Endothelial cell of umbilical vein (primary cell): ENCODE results near the gene CDC42SE1. TPM values are rescaled to one million over a fixed set of nuclear protein-coding genes. Genes with fewer than 3 reads are reported as not detected.

ENCODE experiments used
- BruUV-seq: library from RNA; stranded (reverse); fragments of 400-500 nt; replicated peaks from 2 replicates; lab custom pipeline; 2021; lab: Mats Ljungman, UMichigan
- CTCF ChIA-PET: fragments of 300-600, 350-600 bp; sonication (Branson Sonifier 250); formaldehyde crosslinking; loops from one replicate; lab custom pipeline; 2021; ENCODE audit warnings: antibody characterized with exemption, inconsistent platforms; lab: Charles Lee
- POLR2A ChIA-PET: fragments of 300-600, 350-600 bp; sonication (Branson Sonifier 250); formaldehyde crosslinking; loops from one replicate; lab custom pipeline; 2021; ENCODE audit warnings: antibody characterized with exemption, inconsistent platforms; lab: Charles Lee
- DNase-seq: peaks from one replicate; pipeline ENCODE4 v3.0.0-alpha.2; 2011; ENCODE audit warnings: low read depth, low spot score
- FAIRE-seq: peaks from 2 replicates; lab custom pipeline; 2011; peaks lifted over from hg19 to GRCh38; lab: Jason Lieb, UNC
- H2AFZ ChIP-seq: 2 replicates; pipeline ENCODE4 v1.6.0; 2012; ENCODE audit warnings: low read depth, low read length, control low read depth, inconsistent platforms
- H3K27ac ChIP-seq: 2 replicates; pipeline ENCODE4 v1.5.1; 2011; ENCODE audit warnings: low read depth, mild to moderate bottlenecking, control low read depth, low read length, moderate library complexity; ENCODE audit not compliant: insufficient read depth
- H3K27me3 ChIP-seq, 2 experiments: 2 replicates each; pipeline versions ENCODE4 v1.6.0 to v1.6.1; 2011; ENCODE audit warnings: low read length in 2 of 2, mixed read lengths in 1 of 2; ENCODE audit not compliant: control insufficient read depth in 2 of 2, insufficient read depth in 2 of 2
- H3K36me3 ChIP-seq, 2 experiments: 2 replicates in 1 of 2; 3 replicates in 1 of 2; pipeline ENCODE4 v1.5.1; 2011; ENCODE audit warnings: low read length in 2 of 2, mild to moderate bottlenecking in 1 of 2, moderate library complexity in 1 of 2; ENCODE audit not compliant: control insufficient read depth in 2 of 2, insufficient read depth in 2 of 2; ENCODE audit errors: extremely low read depth in 1 of 2
- H3K4me1 ChIP-seq: 3 replicates; pipeline ENCODE4 v1.5.1; 2011; ENCODE audit warnings: mild to moderate bottlenecking, low read length; ENCODE audit not compliant: control insufficient read depth, insufficient read depth; ENCODE audit errors: extremely low read depth
- H3K4me2 ChIP-seq: 2 replicates; pipeline ENCODE4 v1.6.1; 2011; ENCODE audit warnings: low read length, control low read depth, mixed read lengths; ENCODE audit not compliant: insufficient read depth
- H3K4me3 ChIP-seq, 3 experiments: fragments of 200-600 bp in 1 of 3; sonication (generic), shearing (Covaris generic) in 1 of 3; replicated peaks in 1 of 3; 2 replicates each; pipeline ENCODE4 v1.5.1; 2011 to 2016; ENCODE audit warnings: control low read depth in 3 of 3, low read length in 3 of 3, mild to moderate bottlenecking in 2 of 3, inconsistent platforms in 1 of 3, low read depth in 1 of 3, moderate library complexity in 1 of 3; ENCODE audit not compliant: insufficient read depth in 1 of 3
- H3K79me2 ChIP-seq: 2 replicates; pipeline ENCODE4 v1.6.0; 2012; ENCODE audit warnings: low read length, inconsistent platforms; ENCODE audit not compliant: control insufficient read depth, insufficient read depth
- H3K9ac ChIP-seq: replicated peaks from 2 replicates; pipeline ENCODE3; 2011; ENCODE audit warnings: low read length, control low read depth; ENCODE audit not compliant: insufficient read depth; ENCODE audit errors: extremely low read depth
- H3K9me1 ChIP-seq: replicated peaks from 3 replicates; pipeline ENCODE4 v1.6.0; 2011; ENCODE audit warnings: mild to moderate bottlenecking, low read length; ENCODE audit not compliant: control insufficient read depth, insufficient read depth; ENCODE audit errors: extremely low read depth
- H3K9me3 ChIP-seq: replicated peaks from 2 replicates; pipeline ENCODE4 v1.5.1; 2012; ENCODE audit warnings: low read length, inconsistent platforms; ENCODE audit not compliant: control insufficient read depth, insufficient read depth
- H4K20me1 ChIP-seq: replicated peaks from 2 replicates; pipeline ENCODE3; 2011; ENCODE audit warnings: mild to moderate bottlenecking, low read length; ENCODE audit not compliant: control insufficient read depth, insufficient read depth; ENCODE audit errors: extremely low read depth
- EZH2 ChIP-seq: IDR thresholded peaks from 2 replicates; pipeline ENCODE4 v1.6.1; 2012; ENCODE audit warnings: borderline replicate concordance, low read depth, mild to moderate bottlenecking, moderate library complexity, low read length, inconsistent platforms; ENCODE audit not compliant: severe bottlenecking
- FOS ChIP-seq: IDR thresholded peaks from 2 replicates; pipeline ENCODE4 v1.6.1; 2011; ENCODE audit warnings: mild to moderate bottlenecking, low read length, moderate library complexity, borderline replicate concordance; ENCODE audit not compliant: insufficient read depth
- GATA2 ChIP-seq: IDR thresholded peaks from 2 replicates; pipeline ENCODE4 v1.7.0; 2011; ENCODE audit warnings: low read depth, mild to moderate bottlenecking, moderate library complexity, mixed read lengths, low read length; ENCODE audit not compliant: insufficient read length, insufficient read depth
- JUN ChIP-seq: IDR thresholded peaks from 2 replicates; pipeline ENCODE4 v1.6.1; 2011; ENCODE audit warnings: borderline replicate concordance, low read depth; ENCODE audit not compliant: insufficient read length, insufficient read depth
- MYC ChIP-seq: IDR thresholded peaks from one replicate; pipeline ENCODE4 v1.6.1; 2011; ENCODE audit warnings: mild to moderate bottlenecking, low read depth, low read length
- POLR2A ChIP-seq: IDR thresholded peaks from 2 replicates; pipeline ENCODE4 v1.6.1; 2012; ENCODE audit warnings: low read depth, mild to moderate bottlenecking, control low read depth, low read length
- POLR2AphosphoS5 ChIP-seq: IDR thresholded peaks from 2 replicates; pipeline ENCODE4 v1.6.1; 2012; ENCODE audit warnings: low read depth, mild to moderate bottlenecking, control low read depth, low read length, moderate library complexity; ENCODE audit not compliant: insufficient read depth
- dilution Hi-C: fragments of 300-500 bp; cut with MboI; formaldehyde crosslinking; loops from one replicate; pipeline ENCODE4 v1.15.0; 2019; ENCODE audit warnings: low sequenced_read_pairs; ENCODE audit not compliant: extremely low pct_ligation_motif_present
- intact Hi-C: fragments of 100-400 bp; cut with micrococcal nuclease; formaldehyde crosslinking; loops from one replicate; pipeline ENCODE4 v1.10.0; 2022
- polyA plus RNA-seq, 4 experiments: library from polyadenylated mRNA; depleted of rRNA in 3 of 4; stranded (reverse) in 3 of 4; unstranded in 1 of 4; fragments of >200 nt; gene quantifications; 2 replicates each; pipeline versions ENCODE4 v1.2.1 to v1.2.3, GENCODE V29; 2011 to 2012; ENCODE audit warnings: missing spikeins in 1 of 4
- total RNA-seq: library from RNA; stranded (reverse); gene quantifications from 2 replicates; pipeline ENCODE4 v1.2.3, GENCODE V29; 2021
- TF ChIP-seq, protein P1 (sequence below): IDR thresholded peaks from 2 replicates; pipeline ENCODE4 v1.6.1; 2011; ENCODE audit not compliant: insufficient read depth, insufficient read length
- TF ChIP-seq, protein P2 (sequence below), 2 donors: IDR thresholded peaks; 1 replicate in 1 of 2; 2 replicates in 1 of 2; pipeline ENCODE4 v1.5.1; 2011; ENCODE audit warnings: low read length in 2 of 2, mild to moderate bottlenecking in 2 of 2, moderate library complexity in 2 of 2, control low read depth in 1 of 2, inconsistent platforms in 1 of 2, low read depth in 1 of 2; ENCODE audit not compliant: insufficient read depth in 1 of 2; ENCODE audit errors: extremely low read depth in 1 of 2

Gene CDC42SE1
- total and polyA plus RNA-seq, 2 donors (not counting 3 experiments of a cell fraction or from before 2014, with no cell fraction given) = 59.6 to 85.9 TPM

DNA sequence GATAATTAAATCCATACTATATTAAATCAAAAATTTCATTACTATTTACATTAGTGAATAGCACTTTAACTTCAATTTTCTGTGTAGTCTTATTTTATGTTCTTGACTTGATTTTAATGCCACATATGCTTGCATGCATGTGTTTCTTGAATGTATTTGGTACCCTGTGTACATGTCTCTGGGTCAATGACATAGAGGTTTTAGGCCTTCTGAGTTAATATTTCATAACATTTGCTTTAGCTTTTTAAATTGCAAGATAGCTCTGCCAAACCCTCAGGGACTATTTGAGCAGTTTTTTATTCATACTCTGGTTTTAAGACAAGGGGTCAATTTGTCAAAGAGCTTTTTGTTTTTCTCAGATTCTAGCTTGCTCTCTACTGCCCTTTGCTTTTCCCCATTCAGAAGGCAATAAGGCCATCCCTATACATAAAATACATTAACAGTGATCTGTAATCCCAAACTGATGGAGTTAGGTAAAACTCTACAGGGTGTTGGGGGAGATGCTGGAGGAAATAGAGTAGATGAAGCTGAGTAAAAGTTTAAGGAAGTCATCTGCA lies 5.7 kb upstream of the CDC42SE1 start:
- no peak overlapping the region for H3K27ac ChIP-seq
- dilution Hi-C loops (no loop called here), intact Hi-C loops (no loop called here)
- no peaks in the 10 kb centered on the region for H3K27me3 ChIP-seq
- H3K4me3 ChIP-seq = no peak overlapping the region
- ChIA-PET CTCF (interaction anchor here (0.9 to 1.7 kb wide), 2 partner anchors 17 to 34 kb away, joined by 4 to 5 read pairs; partner anchors contain the start of gene C1orf56), POLR2A (no interaction called here)
- FAIRE-seq (no peak), DNase-seq (no peak)
- H3K36me3 ChIP-seq = peaks cover 0 to 5% of the 10 kb centered on the region in 2 experiments
- H3K9me3 ChIP-seq = no peaks in the 10 kb centered on the region
- H3K4me2 ChIP-seq = no peak overlapping the region
- no TSS peak for BruUV-seq
- no peaks in the 10 kb centered on the region for H3K9me1 ChIP-seq
- TF ChIP-seq, protein P1, sequence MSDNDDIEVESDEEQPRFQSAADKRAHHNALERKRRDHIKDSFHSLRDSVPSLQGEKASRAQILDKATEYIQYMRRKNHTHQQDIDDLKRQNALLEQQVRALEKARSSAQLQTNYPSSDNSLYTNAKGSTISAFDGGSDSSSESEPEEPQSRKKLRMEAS = no peak
- no peak for TF ChIP-seq MYC
- TF ChIP-seq POLR2A = no peak
- no peak for TF ChIP-seq EZH2
- TF ChIP-seq JUN = no peak
- TF ChIP-seq GATA2 = no peak
- TF ChIP-seq, protein P2, sequence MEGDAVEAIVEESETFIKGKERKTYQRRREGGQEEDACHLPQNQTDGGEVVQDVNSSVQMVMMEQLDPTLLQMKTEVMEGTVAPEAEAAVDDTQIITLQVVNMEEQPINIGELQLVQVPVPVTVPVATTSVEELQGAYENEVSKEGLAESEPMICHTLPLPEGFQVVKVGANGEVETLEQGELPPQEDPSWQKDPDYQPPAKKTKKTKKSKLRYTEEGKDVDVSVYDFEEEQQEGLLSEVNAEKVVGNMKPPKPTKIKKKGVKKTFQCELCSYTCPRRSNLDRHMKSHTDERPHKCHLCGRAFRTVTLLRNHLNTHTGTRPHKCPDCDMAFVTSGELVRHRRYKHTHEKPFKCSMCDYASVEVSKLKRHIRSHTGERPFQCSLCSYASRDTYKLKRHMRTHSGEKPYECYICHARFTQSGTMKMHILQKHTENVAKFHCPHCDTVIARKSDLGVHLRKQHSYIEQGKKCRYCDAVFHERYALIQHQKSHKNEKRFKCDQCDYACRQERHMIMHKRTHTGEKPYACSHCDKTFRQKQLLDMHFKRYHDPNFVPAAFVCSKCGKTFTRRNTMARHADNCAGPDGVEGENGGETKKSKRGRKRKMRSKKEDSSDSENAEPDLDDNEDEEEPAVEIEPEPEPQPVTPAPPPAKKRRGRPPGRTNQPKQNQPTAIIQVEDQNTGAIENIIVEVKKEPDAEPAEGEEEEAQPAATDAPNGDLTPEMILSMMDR (IDR thresholded peaks at IDR 0.05; ENCODE audit: extremely low read depth in 1 of 2, insufficient read depth in 1 of 2, low read depth in 1 of 2, low read length in 2 of 2) = no peak
- TF ChIP-seq POLR2AphosphoS5 = no peak
- TF ChIP-seq FOS = no peak
- H3K79me2 ChIP-seq = peaks cover 73% of the 10 kb centered on the region
- H3K4me1 ChIP-seq = peaks cover 15% of the 10 kb centered on the region
- H3K9ac ChIP-seq = no peak overlapping the region
- H2AFZ ChIP-seq = no peak overlapping the region
- H4K20me1 ChIP-seq = no peaks in the 10 kb centered on the region
